Measurements from ENCODE around the gene REC114. TPM values are rescaled to one million over a fixed set of nuclear protein-coding genes. Genes with fewer than 3 reads are reported as not detected.

The REC114 gene
- total RNA-seq, 1 donor from 2014 or later: not detected

DNA sequence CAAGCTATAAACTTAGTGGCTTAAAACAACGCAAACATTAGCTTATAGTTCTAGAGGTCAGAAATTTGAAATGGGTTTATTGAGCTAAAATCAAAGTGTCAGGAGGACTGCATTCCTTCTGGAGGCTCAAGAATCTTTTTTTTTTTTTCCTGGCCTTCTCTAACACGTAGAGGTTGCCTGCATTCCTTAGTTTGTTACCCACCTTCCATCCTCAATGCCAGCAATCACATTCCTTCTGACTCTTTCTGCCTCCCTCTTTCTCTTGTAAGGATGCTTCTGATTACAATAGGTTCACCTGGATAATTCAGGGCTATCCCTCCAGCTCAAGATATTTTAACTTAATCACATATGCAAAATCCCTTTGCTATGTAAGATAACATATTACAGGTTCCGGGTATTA, 24.8 kb downstream of the REC114 start:
- Histone ChIP-seq H3K27me3 (ENCODE audit: control insufficient read depth, insufficient read depth, low read length) (no peaks in the 10 kb centered on the region), H3K36me3 (ENCODE audit: control insufficient read depth, insufficient read depth, low read length) (no peaks in the 10 kb centered on the region), H3K4me3 (ENCODE audit: low read depth, low read length) (no peak overlapping the region)
- no peak for FAIRE-seq
- TF ChIP-seq, protein P1, sequence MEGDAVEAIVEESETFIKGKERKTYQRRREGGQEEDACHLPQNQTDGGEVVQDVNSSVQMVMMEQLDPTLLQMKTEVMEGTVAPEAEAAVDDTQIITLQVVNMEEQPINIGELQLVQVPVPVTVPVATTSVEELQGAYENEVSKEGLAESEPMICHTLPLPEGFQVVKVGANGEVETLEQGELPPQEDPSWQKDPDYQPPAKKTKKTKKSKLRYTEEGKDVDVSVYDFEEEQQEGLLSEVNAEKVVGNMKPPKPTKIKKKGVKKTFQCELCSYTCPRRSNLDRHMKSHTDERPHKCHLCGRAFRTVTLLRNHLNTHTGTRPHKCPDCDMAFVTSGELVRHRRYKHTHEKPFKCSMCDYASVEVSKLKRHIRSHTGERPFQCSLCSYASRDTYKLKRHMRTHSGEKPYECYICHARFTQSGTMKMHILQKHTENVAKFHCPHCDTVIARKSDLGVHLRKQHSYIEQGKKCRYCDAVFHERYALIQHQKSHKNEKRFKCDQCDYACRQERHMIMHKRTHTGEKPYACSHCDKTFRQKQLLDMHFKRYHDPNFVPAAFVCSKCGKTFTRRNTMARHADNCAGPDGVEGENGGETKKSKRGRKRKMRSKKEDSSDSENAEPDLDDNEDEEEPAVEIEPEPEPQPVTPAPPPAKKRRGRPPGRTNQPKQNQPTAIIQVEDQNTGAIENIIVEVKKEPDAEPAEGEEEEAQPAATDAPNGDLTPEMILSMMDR (IDR thresholded peaks at IDR 0.05; ENCODE audit: insufficient read depth, low read length, severe bottlenecking): no peak
- no peak for DNase-seq (ENCODE audit: low read depth)

DNA sequence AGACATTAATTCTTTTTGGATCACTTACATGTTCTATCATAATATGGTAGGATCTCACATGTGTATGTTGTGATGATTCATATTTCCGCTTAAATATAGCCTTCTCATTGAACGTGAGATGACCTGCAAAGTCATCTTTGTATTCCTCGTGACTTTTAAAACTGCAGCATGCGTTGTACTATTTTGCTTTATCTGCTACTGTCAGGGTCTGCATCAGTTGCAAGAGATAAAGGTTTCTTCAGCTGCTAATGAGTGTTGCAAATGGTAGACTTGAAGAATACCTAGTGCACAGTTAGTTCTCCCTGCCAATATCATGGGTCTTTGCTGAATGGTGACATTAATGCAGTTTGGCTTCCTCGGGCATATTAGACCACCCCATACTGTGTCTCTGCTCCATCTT, 31.8 kb downstream of the REC114 start:
- Histone ChIP-seq H3K4me3 (ENCODE audit: low read depth, low read length) (no peak overlapping the region), H3K27me3 (ENCODE audit: control insufficient read depth, insufficient read depth, low read length) (no peaks in the 10 kb centered on the region), H3K36me3 (ENCODE audit: control insufficient read depth, insufficient read depth, low read length) (no peaks in the 10 kb centered on the region)
- DNase-seq (ENCODE audit: low read depth) (no peak), FAIRE-seq (no peak)
- TF ChIP-seq, protein P1 (IDR thresholded peaks at IDR 0.05; ENCODE audit: insufficient read depth, low read length, severe bottlenecking): no peak

DNA sequence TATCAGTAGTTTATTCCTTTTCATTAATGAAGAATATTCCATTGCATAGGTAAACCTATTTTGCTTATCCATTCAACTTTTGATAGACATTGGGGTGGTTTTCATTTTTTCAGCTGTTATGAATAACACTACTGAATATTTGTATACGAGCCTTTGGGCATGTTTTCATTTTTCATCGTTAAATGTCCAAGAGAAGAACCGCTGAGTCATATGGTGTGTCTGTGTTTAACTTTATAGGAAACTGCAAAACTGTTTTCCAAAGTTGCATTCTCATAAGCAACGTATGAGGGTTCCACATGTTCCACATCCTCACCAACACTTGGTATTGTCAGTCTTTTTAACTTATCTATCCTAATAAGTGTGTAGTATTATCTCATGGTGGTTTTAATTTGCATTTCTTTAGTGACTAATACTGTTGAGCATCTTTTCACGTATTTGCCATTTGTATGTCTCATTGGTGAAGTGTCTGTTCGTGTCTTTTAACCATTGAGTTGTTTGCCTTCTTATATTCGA, 33.8 kb downstream of the REC114 start:
- DNase-seq (ENCODE audit: low read depth) (no peak), FAIRE-seq (no peak)
- Histone ChIP-seq H3K27me3 (ENCODE audit: control insufficient read depth, insufficient read depth, low read length) (no peaks in the 10 kb centered on the region), H3K36me3 (ENCODE audit: control insufficient read depth, insufficient read depth, low read length) (no peaks in the 10 kb centered on the region), H3K4me3 (ENCODE audit: low read depth, low read length) (no peak overlapping the region)
- TF ChIP-seq, protein P1 (IDR thresholded peaks at IDR 0.05; ENCODE audit: insufficient read depth, low read length, severe bottlenecking): no peak

DNA sequence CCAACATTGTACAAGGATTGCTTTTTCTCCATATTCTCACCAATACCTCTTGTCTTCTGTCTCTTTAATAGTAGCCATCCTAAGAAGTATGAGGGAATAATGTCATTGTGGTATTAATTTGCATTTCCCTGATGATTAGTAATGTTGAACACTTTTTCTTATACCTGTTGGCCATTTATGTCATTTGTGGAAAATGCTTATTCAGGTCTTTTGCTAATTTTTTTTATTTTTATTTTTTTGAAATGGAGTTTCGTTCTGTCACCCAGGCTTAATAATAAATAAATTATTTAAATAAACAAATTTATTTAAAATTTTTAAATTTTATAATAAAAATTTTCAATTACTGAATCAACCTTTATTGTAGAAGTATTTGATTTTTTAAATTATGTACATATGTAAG, 37.1 kb downstream of the REC114 start:
- TF ChIP-seq, protein P1 (IDR thresholded peaks at IDR 0.05; ENCODE audit: insufficient read depth, low read length, severe bottlenecking): no peak
- no peak for FAIRE-seq

DNA sequence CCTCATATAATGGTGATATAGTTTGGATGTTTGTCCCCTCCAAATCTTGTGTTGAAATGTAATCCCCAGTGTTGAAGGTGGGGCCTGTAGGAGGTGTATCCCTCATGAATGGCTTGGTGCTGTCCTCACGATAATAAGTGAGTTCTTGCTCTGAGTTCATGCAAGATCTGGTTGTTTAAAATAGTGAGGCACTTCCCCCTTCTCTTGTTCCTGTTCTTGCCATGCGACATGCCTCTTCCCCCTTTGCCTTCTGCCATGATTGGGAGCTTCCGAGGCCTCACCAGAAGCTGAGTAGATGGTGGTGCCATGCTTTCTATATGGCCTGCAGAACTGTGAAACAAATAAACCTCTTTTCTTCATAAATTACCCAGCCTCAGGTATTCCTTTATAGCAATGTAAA, 39.2 kb downstream of the REC114 start:
- H3K36me3 ChIP-seq (ENCODE audit: control insufficient read depth, insufficient read depth, low read length): no peaks in the 10 kb centered on the region
- no peak overlapping the region for H3K4me3 ChIP-seq (ENCODE audit: low read depth, low read length)
- TF ChIP-seq, protein P1 (IDR thresholded peaks at IDR 0.05; ENCODE audit: insufficient read depth, low read length, severe bottlenecking): no peak
- no peaks in the 10 kb centered on the region for H3K27me3 ChIP-seq (ENCODE audit: control insufficient read depth, insufficient read depth, low read length)
- DNase-seq (ENCODE audit: low read depth) (no peak), FAIRE-seq (no peak)

More for the DNA sequence above, 37.1 kb downstream of the REC114 start:
- Histone ChIP-seq H3K4me3 (ENCODE audit: low read depth, low read length) (no peak overlapping the region), H3K27me3 (ENCODE audit: control insufficient read depth, insufficient read depth, low read length) (no peaks in the 10 kb centered on the region), H3K36me3 (ENCODE audit: control insufficient read depth, insufficient read depth, low read length) (no peaks in the 10 kb centered on the region)
- no peak for DNase-seq (ENCODE audit: low read depth)

DNA sequence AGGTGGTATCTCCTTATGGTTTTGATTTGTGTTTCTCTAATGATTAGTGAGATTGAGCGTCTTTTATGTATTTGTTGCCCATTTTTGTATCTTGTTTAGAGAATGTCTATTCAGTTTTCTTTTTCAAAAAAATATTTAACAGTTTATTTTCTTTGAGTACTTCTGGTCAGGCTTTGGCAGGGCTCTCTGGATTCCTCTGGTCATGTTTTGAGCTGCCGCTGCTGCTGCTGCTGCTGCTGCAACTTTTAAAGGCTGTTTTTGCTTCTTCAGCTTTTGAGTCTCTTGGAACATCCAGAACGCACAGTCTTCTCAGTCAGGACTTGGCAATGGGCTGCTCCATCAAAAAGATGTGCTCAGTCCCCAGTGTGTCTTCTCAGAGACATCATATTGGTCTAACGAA, 40.1 kb downstream of the REC114 start:
- no peaks in the 10 kb centered on the region for H3K36me3 ChIP-seq (ENCODE audit: control insufficient read depth, insufficient read depth, low read length)
- no peak overlapping the region for H3K4me3 ChIP-seq (ENCODE audit: low read depth, low read length)
- TF ChIP-seq, protein P1 (IDR thresholded peaks at IDR 0.05; ENCODE audit: insufficient read depth, low read length, severe bottlenecking): no peak
- DNase-seq (ENCODE audit: low read depth) (no peak), FAIRE-seq (no peak)
- H3K27me3 ChIP-seq (ENCODE audit: control insufficient read depth, insufficient read depth, low read length): no peaks in the 10 kb centered on the region

Measured in bronchial epithelial cell (primary cell).